Head of caudate nucleus (tissue), 42 donors: ENCODE data around the gene NELL1.

Experiments
- DNase-seq, 42 donors: peaks; one replicate each; pipeline versions ENCODE4 v3.0.0 to v3.0.0-alpha.2; 2020 to 2021; ENCODE audit warnings: mixed read lengths in 7 of 42
- intact Hi-C: fragments of 100-400 bp; cut with DNase I; formaldehyde crosslinking; loops from one replicate; pipeline ENCODE4 v1.15.0; 2022

NELL1 gene

DNA sequence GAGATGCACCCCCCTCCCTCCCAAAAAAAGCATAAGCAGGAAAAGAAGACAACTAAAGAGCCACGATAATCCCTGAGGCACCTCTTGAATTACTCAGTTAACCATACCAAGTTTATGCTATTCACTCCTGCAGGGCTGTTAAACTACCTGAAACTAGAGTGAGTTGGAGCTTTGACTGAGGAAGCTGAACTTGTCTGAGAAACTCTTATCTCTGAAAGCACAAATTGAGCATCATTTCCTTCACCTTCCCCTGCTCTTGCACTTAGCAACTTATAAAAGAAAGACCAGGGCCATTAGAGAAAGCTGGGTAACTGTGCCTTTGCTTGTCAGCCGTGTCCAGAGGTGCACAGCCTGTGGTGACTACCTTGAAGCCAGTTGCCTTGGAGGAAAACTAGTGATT, 745.6 kb downstream of the NELL1 start:
- intact Hi-C loops: no loop called here
- no peak for DNase-seq

DNA sequence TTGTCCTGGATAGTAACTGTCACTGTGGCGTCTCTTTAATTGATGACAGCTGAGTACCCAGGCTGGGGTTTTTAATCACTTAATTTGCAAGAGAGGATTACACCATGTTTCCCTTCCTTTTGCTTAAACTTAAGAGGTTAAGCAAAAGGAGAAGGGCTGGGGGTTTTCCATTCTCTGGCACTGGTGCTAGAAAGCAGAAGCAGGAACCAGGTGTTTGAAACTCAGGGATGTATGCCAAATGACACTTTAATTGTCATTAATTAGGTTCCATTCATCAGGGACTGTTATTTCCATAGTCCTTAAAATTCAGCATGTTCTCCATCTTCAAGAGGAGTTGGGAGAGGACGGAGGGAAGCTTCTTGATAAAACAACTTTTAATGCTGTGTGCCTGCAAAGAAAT, 746.2 kb downstream of the NELL1 start:
- DNase-seq: no peak
- intact Hi-C loops: no loop called here

DNA sequence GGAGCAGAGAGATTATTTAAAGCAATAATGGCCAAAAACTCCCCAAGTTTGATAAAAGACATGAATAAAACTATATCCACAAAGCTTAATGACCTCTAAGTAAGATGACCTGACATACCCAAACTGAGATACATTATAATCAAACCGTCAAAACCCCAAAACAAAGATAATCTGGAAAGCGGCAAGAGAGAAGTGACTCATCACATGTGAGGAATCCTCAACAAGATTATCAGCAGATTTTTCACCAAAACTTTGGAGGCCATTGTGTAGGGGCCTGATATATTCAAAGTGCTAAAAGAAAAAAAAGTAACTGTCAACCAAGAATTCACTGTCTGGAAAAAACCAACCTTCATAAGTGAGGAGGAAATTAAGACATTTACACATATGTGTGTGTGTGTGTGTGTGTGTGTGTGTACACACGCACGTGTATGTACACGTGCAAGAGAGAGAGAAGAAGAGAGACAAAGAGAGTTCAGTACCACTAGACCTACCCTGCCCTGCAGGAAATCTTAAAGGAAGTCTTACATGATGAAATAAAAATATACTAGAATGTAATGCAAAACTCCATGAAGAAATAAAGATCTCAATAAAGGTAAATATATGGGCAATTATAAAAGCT, 752.4 kb downstream of the NELL1 start:
- intact Hi-C loops: no loop called here
- no peak for DNase-seq

DNA sequence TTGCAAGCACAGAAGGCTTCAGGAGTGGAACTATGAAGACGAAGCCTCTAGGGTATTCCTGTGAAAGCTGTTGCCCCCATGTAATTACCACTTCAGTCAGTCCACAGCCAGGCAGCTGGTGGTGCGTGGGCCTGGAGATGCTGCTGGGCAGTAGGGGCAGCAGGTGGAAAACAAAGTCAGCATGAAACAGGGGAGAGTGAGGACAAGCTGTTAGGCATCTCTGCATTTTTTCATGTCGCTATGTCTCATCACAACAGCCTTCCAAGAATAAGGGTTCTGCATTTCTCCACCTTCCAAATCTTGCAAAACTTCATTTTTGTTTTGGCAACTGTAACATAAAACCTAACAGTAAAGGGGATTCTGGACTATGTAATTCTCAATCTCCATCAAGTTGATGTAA, 757.5 kb downstream of the NELL1 start:
- intact Hi-C loops: no loop called here

DNA sequence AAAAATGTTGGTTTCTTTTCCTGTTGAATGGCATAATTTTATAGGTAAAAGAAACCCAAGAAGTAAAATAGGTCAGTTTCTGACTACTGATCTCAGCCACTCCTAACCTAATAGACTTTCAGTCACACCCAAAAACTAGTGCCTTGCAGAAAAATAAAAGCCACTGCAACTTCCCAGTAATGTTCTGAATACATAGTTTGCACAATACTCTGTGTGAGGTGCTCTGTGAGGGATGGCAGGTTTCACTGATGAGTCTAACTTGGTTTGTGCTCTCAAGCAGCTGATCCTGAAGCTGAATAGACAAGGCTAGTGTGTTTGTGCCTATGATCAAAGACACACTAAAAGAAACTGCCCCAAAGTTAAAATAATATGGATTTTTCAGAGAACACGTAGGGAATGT, 758.3 kb downstream of the NELL1 start:
- peak in 1 of 42 donors; percentile 13 for DNase-seq
- intact Hi-C loops: no loop called here

More for the DNA sequence above, 757.5 kb downstream of the NELL1 start:
- DNase-seq: no peak

DNA sequence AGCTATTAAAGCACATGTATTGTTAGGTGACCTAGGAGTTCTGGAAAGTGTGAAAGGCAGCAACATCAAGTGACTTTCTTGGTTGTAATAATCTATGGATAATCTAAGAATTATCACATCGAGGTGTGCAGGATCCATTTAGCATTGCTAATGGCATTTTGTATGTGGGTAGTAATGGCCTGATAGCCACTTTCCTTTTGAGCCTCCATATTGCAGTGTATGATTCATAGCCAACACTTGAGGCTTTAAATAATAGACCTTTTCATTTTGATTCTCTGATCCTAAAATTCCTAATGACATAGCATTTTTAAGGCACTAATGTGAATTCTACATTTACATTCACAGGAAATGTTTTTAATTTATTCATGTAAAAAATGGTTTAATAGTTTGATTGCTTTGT, 759.4 kb downstream of the NELL1 start:
- DNase-seq: no peak
- intact Hi-C loops: no loop called here

DNA sequence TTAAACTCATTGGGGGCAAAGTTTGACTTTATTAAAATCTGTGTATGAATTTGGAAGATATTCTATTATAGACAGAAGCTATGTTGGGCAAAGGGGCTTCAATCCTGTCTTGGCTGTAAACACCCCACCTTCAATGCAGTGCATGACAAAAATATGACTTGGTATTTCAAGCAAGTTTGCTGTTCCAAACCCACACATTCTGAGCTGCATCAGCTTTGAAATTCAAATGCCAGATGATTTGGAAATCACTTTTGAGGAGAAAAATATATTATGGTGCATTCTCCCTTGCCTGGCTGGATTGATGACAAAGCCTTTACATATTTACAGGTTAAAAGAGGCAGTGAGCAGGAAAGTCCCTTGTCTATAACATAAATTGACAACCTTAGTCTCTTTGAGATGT, 760.0 kb downstream of the NELL1 start:
- peak in 11 of 42 donors; percentile 3 to 58 (median 26) for DNase-seq
- intact Hi-C loops: no loop called here

DNA sequence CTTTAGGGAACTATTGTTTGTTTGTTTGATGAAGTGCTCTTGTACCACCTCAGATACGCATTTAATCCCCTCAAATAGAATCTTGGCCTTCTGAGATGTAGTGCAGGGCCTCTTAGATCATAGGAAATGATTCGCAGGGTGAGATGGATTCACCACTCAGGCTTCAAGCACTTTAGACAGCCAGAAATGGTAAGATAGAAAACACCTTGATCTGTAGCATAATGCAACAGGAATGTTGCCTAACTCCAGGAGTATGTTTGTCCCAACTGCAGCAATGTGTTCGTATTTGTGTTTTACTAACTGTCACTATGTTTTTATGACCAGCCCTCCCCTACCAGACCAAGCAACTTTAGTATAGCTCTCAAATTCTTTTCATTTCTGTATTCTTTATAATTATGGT, 761.2 kb downstream of the NELL1 start:
- DNase-seq: no peak
- intact Hi-C loops: no loop called here

DNA sequence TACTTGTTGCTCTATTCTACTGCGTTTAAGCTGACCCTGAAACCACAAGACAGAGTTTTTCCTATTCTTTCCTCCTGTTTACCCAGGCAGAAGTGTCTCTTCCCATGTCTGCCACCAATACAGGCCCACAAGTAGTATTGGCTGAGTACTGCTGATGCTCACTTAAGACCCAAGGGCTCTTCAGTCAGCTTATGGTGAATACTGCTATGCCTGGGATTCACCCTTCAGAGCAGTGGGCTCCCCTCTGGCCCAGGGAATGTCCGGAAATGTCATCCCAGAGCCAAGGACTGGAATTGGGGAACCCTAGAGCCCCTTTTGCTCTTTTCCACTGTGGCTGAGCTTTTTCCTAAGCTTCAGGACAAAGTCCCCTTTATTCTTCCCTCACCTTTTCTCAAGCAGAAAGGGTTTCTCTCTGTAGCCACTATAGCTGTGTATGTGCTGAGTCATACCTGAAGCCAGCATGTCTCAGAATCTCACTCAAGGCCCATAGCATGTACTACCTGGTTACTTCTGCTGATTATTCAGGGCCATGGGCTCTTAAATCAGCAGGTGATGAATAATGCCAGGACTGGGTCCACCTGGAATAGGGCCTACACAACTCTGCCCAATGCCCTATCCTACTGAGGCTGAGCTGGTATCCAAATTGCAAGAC, 777.7 kb downstream of the NELL1 start:
- no peak for DNase-seq
- intact Hi-C loops: no loop called here

DNA sequence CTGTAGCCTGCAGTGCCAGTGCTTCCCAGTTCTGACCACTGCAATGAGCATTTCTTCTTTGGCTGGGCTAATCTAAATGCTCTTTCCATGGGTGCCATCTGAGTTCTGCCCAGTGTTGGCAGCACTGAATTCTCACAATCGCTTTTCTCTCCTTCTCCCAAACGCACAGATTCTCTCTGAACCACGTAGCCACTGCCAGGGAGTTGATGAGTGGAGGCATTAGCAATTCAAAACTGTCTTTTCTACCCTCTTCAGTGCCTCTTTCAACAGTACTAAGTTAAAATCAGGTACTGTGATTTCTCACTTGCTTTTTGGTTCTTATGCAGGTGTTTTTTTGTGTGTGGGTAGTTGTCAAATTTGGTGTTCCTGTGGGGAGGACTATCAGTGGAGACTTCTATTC, 778.5 kb downstream of the NELL1 start:
- intact Hi-C loops: no loop called here
- DNase-seq: no peak

DNA sequence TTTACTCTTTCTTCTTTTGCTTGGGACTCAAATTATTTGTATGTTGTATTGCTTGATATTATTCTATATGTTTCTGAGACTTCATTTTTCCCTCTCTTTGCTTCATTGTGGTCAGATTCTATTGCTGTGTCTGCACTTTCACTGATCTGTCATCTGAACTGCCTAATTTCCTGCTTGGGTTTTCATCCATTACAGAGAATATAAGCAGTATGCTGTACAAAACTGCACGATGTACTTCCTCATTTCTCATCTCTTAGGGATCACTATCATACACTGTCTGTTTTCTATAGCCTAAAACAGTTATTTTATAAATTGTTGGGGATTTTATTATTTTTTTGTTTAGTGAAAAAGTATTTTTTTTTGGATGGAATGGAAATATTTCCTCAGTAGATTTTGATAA, 786.8 kb downstream of the NELL1 start:
- intact Hi-C loops: no loop called here

DNA sequence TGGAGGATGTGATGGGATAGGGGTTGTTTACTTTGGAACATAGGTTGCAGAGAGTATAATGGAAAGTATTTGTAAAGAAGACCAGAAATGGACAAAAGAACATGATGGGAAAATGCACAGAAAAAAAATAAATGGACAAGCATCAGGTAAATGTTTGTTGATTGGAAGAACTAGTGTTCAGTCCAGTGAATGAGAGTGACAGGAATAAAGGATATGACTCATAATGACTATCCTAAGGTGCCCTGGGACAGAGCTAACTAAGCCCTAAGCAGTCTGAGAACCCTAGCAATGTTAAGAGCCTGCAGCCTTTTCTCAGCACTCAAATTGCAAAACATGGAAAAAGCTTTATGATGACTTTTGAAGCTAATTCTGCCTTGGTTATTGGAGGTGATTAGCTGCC, 790.7 kb downstream of the NELL1 start:
- DNase-seq: no peak
- intact Hi-C loops: no loop called here

More for the DNA sequence above, 786.8 kb downstream of the NELL1 start:
- DNase-seq: no peak

DNA sequence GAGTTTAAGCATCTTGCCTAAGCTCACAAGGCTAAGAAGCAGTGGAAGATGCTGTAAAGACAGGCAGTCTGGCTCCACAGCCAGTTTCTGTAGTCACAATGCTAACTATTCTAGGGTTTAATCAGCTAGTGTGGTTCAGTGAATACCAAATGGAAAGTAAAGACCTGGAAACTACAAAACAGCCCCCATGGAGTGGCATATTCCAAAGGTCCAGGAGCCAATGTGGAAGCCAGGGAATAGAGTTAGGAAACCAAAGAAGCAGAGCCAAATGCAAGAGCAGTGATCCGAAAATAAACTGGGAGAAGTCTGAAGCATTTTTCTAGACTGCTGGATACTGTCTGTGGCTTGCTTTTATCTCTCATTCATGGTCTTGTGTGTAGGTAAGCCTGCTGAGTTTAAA, 792.3 kb downstream of the NELL1 start:
- intact Hi-C loops: no loop called here
- no peak for DNase-seq

DNA sequence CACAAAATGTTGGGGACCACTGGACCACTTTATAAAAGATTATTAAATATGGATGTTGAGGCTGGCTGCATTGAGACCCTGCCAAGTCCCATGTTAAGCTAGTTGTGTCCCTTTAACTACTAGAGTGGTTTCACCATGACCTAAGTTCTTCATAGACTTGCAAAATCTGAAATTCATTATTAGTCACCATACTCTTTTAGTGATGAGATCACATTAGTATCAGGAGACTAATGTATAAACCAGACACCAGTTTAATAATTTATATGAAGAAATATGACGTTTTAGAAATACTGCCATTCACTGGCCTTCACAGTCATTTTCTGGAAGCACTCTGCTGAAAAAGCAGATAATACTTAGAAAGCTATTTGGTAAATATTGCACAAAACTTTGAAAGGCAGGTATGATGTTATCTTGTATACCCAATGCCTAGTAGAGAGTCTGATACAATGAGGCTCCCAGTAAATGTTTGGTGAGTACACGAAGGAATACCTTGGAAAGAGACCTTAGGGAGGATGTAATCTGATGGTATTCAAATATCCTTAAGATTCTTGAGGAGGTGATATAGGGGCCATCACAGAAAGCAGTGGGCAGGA, 795.3 kb downstream of the NELL1 start:
- intact Hi-C loops: no loop called here

DNA sequence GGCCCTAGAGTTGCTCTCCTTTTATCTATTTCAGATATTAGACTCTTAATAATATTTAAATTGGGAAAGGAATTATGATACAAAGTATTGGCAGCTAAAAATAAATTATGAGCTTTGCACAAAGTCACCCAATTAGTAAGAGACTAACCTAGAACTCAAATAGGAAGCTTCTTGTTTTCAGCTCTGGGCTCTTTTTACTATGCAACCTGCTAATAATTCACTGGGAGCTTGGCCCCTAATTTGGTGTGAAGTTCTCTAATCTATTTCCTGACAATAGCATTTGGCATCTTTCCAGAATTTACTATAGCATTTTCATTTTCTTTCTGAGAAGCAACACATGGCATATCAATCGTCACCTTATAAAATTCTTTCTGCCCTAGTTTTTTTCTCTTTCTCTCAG, 795.8 kb downstream of the NELL1 start:
- DNase-seq: no peak
- intact Hi-C loops: no loop called here

More for the DNA sequence above, 795.3 kb downstream of the NELL1 start:
- no peak for DNase-seq

DNA sequence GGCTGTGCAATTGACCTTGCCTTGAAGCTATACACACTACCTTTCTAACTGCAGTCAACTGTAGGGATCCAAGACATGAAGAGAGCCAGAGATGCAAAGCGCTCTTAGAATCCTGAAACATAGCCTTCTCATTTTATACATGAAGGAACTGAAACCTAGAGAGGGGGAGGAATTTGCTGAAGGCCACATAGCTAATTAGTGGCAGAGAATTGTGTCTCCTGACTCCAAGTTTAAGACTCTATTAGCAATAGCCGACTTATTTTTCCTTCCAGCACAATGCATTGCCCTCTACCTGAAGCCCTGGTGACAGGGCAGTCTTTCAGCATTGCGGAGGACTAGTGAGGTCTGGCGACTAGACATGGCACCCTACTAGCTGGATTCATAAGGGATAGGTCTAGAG, 796.5 kb downstream of the NELL1 start:
- intact Hi-C loops: no loop called here
- DNase-seq: no peak

DNA sequence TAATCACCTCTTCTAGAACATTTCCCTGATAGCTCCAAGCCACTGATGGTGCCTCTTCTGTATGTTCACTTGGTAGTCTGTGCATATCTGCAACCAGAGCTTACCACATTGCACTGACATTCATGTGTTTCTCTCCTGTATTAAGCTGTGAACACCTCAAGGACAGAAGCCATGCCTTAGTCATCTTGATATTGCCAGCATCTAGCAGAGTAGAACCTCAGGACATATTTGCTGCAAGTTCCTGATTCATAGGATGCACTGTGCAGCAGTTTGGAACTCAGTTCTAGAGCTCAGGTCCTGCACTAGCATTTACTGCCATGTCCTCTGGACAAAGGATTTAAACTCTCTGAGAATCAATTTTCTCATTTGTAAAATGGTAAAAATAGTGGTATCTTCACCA, 801.1 kb downstream of the NELL1 start:
- no peak for DNase-seq
- intact Hi-C loops: no loop called here

DNA sequence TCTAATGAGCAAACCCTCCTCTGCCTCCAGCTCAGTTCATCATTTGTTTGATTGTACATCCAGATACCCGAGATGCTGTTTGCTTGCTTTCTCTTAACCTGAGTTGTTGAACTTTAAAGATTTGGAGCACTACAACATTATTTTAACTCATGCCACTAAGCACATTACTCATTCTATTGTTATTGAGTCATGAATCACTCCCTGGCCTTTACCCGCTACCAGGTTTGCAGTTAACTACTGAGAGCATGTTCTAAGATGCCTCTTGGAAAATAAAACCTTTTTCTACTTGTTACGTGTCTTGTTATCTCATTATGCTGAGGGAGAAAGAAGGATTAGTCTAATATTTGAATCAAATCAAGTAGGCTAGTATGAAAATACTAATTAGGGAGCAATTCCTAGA, 802.9 kb downstream of the NELL1 start:
- intact Hi-C loops: no loop called here
- DNase-seq: no peak

DNA sequence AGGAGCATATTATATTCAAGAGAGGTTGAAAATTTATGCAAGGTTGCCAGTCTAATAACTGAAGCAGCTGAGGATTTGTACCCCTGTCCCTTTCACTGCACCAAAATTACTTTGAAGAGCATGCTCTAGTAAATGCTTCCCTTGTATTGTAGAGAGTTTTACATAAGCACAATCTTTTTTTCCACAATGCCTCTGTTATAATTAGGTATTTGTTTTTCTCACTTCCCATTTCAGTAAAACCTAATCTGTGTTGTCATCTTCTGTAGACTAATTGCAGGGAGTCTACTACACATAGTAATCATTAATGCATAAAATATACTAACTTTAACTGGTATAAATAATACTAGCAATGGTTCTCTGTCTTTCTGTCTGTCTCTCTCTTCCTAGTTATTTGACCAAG, 805.1 kb downstream of the NELL1 start:
- no peak for DNase-seq
- intact Hi-C loops: no loop called here

DNA sequence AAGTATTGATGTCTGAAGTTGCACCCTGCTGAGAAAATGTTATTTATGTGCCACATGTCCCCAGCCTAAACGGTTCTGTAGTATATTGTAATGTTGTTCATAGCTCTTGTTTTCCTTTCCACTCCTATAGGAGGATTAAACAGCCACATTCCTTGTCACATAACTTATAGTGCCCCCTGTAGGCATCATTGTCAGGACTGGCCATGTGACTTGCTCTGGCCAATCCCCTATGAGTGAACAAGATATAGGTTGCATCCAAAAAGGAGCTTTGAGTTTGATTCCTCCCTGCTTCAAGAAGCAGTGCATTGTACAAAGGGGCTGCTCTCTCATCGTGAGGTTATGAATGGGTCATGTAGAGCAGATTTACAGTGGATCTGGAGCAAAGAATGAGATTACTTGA, 805.9 kb downstream of the NELL1 start:
- intact Hi-C loops: no loop called here
- DNase-seq: no peak

DNA sequence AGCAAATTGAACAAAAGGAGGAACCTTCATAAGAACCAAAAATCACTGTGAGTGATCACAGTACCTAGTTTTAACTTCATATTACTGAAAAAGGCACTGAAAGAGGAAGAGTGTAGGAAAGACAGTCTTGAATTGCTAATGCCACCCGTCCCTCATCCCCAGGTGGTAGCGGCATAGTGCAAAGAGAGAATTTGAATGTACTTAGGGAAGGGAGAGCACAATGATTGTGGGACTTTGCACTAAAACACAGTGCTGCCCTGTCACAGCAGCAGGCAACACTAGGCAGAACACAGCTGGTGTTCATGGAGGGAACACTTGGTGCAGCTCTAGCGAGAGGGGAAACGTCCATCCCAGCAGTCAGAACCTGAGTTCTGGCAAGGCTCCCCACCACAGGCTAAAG, 807.2 kb downstream of the NELL1 start:
- DNase-seq: no peak
- intact Hi-C loops: no loop called here
